Globus pallidus (tissue), 1 donor: Measurements from ENCODE around the gene HOOK2.
"Not testable (repeated sequence)": the region's sequence is repeated elsewhere in the genome, so short reads cannot be mapped to it uniquely, and the experiment has no call there.

Experiments
- DNase-seq: peaks from one replicate; pipeline ENCODE4 v3.0.0-alpha.2; 2015; ENCODE audit warnings: low spot score

The HOOK2 gene

DNA sequence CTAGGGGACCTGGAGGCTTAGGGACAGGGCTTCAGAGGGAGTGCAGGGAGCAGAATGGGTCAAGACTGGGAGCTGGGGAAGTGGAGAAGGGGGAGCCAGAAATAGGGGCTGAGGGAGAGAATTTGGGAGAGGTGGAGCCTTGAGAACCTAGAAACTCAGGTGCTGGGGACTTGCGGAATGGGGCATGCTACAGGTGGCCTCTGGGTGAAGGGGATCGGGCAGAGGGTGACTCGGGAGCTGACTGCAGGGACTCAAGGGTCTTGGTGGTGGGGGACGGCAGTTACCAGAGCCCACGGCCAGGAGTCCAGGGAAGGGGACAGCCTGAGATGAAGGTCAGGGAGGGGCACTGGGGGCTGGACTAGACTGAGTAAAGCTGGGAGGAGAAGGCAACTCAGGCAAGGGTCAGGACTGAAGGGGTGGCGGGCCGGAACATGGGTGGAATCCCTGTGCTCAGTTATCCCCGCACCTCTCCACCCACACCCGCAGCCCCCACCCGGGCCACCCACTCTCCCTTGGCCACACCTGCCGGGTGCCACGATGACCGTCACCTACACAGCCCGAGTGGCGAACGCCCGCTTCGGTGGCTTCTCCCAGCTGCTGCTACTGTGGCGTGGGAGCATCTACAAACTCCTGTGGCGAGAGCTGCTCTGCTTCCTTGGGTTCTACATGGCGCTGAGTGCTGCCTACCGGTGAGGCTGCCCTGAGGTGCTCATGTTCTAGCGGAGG lies 23.1 kb downstream of the HOOK2 start:
- DNase-seq, result no peak

DNA sequence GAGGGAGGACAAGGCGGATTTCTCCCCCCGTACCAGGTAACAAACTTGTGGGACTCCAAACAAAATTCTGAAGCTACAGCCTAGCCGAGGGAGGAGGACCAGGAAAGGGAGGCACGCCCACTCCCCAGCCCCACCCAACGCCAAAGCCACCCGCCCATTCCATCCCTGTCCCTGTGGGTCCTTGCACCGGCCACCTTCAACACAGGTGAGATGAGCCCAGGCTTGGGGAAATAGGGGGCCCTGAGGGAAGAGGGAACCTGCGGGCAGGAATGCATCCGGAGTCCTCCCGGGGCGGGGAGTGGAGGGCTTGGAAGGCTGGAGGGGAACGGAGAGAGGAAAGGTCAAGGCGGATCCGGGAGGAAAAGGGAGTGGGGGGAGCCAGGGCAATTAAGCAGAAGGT lies 23.7 kb downstream of the HOOK2 start, which contains the start of gene BEST2:
BEST2 (plus strand) TSS at position 157 of the 400 bp plus-strand sequence. CDS start 802 bp downstream, outside the sequence.
- DNase-seq, result no peak

DNA sequence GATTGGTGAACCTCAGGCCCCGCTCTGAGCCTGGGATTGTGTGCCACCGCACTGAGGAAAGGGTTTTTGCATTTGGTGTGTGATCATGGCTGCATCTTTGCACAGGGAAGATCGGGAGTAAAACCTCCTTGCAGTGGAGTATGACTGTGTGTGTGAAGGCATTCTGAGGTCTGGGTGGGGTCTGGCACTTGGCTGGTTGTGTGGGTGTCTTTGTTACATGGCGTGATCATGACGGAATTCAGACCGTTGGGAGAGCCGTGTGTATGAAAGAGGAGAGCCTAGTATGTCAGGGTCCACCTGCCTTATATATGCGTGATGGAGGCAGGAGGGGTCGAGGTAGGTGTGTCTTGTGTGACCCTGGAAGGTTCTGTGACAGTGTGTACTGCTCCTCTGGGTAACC lies 24.5 kb downstream of the HOOK2 start:
- DNase-seq, result no peak

DNA sequence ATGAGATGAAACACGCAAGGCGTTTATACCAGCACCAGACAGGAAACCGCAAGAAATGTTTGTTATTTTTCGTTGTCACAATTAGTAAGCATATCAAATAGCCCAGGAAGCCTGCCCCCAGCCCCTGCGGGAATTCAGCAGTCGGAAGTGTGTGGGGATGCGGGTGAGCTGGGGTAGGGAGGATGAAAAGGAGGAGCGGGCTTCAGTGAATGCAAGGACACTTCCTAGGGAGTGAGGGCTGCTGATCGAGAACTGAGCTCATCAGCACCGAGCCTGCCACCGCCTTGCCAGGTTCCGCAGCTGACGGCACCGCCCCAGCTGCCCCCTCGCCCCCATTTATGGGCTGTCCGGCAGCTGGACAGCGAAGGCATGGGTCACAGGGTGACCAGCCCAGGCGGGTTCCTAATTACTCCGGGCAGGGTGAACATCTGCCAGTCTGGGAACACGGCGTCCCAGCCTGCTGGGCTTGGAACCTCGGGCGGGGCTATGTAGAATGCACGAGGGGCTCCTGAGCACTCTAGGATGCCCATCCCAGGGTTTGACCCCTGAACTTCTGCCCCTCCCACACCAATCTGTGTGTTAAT lies 25.3 kb downstream of the HOOK2 start:
- DNase-seq, result no peak

DNA sequence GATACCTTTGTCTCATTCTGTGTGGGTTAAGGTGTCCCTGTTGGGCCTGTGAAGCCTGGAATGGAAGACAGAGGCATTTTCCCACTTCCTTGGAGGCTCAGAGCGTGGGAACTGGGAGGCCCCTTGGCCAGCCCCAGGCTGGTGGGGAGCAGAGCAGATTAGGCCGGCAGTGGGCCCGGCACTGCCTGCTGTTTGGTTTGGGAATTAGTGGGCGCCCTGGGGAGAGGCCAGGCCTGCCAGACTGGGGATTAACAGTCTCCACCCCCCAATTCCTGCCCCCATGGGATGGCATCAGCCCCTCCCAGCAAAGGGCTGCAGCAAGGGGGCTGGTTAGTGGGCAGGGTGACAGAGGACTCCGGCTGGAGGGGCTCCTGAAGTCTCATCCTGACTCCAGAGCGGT lies 26.9 kb downstream of the HOOK2 start:
- DNase-seq, result no peak

DNA sequence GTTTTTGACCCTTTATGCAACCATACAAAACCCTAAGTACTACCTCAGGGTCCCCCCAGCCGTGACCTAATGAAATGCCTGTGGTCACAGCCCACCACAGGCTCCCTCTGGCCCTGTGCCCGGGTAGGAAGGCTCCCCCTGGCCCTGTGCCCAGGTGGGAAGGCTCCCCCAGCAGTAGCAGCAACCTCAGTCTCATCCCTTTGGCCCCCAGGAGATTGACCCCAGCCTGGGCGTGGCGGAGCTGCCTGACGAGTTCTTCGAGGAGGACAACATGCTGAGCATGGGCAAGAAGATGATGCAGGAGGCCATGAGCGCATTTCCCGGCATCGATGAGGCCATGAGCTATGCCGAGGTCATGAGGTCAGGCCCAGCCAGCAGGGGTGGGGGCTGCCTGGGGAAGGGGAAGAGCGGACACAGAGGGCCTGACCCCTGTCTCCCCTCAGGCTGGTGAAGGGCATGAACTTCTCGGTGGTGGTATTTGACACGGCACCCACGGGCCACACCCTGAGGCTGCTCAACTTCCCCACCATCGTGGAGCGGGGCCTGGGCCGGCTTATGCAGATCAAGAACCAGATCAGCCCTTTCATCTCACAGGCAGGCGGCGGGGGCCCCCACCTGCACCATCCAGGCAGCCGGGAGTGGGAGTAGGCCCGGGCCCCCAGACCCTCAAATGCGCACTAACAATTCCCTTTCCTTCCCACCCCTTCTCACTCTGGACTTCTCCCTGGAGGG lies 30.0 kb downstream of the HOOK2 start:
- DNase-seq, result no peak

DNA sequence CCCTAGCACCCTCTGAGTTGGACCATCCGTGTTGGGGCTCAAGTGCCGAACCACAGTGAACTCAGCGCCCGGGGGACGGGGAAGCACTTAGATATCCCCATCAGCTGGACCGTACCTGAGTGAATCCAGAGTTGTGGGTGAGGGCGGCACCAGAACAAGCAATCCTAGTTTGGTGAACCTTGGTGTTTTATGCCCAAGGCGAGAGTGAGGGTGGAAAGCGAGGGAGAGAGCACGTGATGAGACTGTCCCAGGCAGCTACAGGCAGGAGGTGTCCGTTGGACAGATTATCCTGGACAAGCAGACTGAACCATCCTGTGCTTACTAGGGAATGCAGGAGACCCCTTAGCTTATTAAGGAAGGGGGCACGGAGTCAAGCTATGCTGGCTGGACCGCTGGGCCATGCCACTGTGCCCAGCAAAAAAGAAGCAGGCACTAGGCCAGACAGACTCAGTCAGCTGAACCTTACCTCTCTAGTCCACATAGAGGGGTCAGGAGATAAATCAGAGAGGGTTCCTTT lies 37.5 kb downstream of the HOOK2 start:
- no peak for DNase-seq

DNA sequence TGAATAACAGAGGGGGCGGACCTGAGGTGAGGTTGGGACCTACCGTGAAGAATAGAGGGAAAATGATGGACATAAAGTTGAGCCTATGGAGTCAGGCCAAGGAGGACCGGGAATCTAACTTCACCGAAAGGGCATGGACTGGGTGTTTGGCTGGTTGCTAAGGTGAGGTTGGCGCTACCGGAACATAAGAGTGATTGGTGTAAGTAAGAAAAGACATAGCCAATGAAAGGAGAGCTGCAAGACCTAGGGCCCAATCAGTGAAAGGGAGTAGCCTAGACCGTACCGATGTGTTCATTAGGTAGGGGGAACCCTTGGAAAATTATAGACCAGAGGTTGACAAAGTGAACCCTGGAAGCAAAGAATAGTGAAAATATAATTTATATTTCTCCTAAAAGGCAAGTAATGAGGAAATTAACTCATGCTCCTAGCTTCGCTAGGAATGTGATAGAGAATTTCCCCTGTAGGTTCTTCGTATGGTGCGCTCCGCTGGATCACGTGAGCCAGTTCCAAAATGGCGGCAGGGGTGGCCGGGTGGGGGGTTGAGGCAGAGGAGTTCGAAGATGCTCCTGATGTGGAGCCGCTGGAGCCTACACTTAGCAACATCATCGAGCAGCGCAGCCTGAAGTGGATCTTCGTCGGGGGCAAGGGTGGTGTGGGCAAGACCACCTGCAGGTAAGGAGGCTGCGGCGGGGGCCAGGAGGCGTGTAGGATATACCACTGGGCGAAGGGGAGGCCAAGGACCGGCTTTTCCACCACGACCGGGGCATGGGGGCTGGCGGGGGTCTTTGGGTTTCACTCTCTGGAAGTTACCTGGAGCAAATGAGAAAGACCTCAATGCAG lies 38.1 kb downstream of the HOOK2 start, which contains the start of gene GET3:
GET3 (plus strand) TSS at position 503 of the 840 bp plus-strand sequence; CDS start at position 512, 9 bp downstream.
- DNase-seq, result peak; percentile 98

DNA sequence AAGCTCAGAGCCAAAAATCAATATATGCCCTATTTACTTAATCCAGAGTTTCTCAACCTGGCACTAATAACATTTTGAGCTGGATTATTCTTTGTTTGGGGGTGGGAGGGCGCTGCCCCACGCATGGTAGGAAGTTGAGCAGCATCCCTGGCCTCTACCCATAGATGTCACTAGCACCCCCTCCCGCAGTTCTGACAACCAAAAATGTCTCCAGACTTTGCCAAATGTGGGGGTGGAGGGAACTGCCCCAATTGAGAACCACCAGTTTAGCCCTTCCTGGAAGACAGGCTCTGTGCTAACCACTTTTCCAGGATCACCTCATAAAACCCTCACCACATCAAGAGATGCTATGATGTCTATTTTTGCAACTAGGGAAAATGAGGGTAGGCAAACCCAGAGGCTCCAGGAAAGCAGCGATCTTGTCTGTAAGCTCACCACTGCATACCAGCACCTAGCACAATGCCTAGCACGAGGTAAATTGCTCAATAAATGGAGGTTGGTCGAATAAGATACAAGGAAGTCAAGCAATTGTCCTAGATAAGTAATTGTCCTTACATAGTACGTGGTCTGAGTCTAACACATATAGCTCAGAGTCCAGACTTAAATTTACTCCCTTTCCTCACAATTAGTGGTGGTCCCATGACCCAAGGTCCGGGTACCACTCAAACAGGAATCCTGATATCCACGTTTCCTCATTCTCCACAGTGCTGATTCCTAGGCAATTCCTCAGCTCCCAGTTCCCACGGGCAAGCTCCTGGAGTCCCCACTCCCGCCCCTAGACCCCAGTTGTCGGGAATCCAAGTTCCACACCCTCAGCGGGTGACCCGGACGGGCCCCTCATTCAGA lies 41.8 kb downstream of the HOOK2 start:
- DNase-seq, result no peak

DNA sequence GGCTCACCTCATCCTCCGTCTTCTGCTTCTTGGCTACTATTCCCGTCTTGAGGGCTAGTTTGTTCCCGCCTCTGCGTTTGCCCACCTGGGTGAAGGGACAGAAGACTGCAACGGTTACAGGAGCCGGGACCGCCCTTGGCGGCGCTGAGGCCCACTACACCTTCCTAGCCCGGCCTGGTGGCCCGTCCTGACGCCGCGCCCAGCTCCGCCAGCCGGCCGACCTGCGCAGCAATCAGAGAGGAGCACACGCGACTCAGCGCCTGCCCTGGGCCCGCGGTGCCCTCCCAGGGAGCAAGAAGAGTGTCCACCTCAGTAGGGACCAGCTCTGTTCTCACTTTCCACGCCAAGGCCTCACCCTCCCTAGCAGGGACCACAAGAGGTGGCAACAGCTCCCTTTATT lies 44.0 kb downstream of the HOOK2 start:
- no peak for DNase-seq

DNA sequence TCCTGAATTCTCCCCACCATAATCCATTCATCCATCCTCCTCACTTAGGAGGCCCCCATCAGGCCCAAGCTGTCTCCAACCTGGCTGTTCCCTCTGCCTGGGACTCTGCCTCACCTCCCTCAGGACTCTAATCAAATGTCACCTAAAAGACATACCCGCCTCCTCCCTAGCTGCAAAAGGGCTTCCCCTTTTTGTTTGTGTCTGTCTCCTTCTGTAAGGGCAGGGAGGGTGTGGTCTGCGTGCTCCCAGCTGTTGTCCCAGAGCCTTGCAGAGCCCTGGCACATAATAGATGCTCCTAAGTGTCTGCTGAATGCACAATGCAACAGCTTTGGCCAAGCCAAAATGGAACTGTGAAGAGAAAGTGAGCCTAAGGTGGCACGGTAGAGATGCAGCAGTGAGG lies 45.3 kb downstream of the HOOK2 start:
- no peak for DNase-seq

DNA sequence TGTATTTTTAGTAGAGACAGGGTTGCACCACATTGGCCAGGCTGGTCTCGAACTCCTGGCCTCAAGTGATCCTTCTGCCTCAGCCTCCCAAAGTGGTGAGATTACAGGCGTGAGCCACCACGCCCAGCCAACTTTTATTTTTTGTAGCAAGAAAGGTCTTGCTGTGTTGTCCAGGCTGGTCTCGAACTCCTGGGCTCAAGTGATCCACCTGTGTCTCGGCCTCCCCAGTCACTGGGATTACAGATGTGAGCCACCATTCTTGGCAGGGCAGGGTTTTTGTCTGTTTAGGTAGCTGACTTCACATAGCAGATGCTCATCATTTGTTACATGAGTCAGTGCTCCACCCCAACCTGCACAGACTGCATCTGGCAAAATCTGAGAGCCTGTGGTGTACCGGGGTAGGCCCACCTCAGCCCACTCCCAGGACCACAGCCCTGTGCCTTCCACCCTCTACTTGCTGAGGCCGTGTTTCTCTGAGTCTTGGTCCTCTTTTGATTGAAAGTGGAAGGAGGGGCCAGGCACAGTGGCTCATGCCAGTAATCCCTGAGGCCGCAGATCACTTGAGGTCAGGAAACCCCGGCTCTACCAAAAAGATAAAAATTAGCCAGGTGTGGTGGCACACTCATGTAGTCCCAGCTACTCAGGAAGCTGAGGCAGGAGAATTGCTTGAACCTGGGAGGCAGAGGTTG lies 47.5 kb downstream of the HOOK2 start:
- DNase-seq, result no peak

DNA sequence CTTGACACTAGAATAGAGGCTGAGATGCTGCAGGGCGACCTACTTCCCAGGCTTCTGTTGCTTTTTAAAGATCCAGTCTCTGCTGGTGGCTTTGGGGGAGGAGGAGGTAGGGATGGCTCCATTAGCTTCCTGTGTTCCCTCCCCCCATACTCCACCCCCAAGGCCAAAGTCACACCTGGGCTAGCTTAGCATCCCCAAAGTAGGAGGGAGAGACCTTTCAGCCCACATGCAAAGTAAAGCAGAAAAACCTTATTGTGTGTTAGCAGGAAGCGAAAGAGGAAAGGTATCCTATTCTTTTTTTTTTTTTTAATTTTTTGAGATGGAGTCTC lies 48.4 kb downstream of the HOOK2 start:
- no peak for DNase-seq

DNA sequence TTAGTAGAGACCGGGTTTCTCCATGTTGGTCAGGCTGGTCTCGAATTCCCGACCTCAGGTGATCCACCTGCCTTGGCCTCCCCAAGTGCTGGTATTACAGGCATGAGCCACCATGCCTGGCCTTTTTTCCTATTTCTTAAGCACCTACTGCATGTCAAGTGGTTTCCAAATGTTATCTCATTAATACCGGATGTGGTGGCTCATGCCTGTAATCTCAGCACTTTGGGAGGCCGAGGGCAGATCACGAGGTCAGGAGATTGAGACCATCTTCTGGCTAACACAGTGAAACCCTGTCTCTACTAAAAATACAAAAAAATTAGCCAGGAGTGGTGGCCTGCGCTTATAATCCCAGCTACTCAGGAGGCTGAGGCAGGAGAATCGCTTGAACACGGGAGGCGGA lies 49.7 kb downstream of the HOOK2 start:
- DNase-seq, result not testable (repeated sequence)

DNA sequence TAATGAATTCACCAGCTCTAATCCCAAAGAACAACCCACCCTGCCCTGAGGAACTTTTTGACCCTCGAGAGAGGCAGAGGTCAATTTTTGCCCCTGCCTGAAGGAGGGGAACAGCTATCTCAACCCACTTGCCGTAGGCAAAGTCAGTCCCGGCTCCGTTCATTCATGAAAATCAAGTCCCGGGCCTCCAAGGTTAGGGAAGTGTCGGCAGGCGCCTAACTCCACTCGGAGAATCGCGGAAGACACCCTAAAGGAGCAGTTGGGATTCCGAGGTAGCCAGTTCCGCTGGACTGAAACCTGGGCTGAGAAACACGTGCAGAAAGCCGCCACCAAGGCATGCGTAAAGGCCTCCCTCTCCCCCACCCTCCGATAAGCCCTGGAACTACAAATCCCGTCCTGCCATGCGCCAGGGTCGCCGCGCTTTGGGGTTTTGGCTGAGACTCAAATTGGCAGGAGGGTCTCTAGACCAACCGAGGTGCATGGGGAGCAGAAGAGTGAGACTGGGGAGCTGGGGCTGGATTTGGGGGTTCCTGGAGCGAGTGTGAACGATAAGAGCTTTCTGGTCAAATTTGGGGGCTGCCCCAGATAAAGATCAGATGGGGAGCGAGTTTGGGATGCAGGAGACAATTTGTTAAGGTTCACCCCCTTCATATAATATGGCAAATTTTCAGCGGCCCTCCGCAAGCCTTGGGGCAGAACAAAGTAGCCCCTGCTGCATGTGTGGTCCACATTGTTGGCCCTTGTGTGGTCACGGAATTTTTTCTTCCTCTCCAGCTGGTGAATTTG lies 51.5 kb downstream of the HOOK2 start, which contains the start of gene TNPO2:
TNPO2 (minus strand) TSS at position 292 of the 786 bp plus-strand sequence. CDS start 2,955 bp downstream, outside the sequence.
- DNase-seq, result peak; percentile 44

DNA sequence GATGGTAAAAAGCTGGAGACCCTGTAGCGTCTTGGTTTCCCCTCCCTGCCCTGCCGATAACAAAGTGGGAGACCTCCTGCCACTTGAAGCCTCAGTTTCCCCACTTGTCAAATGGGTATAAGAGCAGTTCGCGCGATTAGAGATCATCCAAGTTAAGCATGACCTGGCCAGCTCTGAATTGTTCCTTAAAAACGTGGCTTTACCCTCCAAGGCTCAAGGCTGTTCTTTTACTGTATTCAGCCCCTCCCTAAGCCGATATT lies 52.0 kb downstream of the HOOK2 start:
- no peak for DNase-seq

DNA sequence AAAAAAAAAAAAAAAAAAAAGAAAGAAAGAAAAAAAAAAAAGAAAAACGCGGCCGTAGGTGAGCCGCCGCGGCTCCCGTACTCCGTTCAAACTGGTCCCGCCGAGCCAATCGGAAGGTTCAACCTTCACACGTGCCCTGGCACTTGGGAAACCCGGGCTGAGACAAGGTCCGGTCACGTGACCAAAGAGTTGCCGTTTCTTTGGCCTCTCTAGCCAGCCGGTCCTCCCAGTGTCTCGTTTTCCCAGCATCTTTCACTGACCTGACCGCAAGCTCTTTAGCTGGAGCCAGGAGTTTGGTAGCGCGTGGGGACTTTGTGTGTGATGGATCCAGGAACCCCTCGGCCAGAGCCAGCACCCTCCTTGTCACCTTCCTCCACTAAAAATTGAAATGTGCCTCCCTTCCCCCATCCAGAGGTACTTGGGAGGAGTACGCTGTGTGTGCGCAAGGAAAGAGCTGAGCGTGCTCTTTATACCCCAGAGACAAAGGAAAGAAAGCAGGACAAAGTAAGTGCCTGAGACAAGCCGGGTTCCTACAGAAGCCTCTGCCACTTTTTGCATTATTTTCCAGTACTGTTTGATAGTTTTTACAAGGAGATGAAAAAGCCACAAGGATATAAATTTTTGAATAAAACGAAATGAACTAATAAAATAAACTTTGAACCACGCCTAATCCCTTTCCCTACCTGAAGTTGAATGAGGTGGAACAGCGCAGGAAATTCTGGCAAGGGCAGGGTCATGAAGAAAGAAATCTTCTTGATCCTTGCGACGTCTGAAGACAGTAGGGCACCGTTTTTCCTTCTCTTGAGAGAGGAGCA lies 52.6 kb downstream of the HOOK2 start:
- DNase-seq, result peak; percentile 97

DNA sequence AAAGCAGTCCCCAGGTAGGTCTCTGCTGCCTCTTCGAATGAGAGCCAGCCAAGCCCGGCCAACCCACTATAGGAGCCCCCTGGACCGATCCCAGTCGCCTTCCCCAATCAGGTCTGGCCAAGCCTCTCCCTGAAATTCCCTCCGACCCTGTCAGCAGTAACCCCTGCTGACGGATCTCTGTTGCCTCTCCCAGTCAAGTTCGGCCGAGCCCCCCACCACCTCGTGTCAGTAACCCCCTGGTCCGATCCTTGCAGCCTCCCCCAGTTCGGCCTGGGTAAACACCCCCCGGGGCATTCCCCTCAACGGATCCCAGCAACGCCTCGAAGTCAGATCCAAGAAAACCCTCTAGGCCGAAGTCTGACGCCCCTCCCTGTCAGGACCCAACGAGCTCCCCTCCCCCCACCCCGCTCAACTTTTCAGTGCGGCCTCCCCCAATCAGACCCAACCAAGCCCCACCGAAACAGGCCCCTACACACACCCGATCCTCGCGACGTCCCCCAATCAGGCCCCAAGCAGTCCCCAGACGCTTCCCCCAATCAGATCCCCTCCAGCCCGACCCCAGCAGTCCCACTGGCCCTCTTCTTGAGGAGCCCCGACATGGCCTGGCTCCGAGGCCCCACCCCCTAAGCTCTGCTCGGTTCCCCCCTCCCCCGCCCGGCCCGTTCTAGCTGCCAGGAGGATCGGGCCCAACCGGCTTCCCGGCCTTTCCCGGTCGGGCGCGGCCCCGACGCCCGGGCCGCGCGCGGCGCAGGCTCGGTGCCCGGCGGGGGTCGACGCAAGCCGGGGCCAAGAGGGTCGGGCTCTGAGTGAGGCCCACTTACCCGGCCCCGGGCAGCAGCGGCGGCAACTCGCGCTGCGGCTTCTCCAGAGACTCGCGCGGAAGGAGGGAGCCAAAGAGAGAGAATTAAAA lies 53.4 kb downstream of the HOOK2 start:
- peak; percentile 62 for DNase-seq
